GM19193 (cell line): ENCODE data around the gene DDX1.

Source experiments
- POLR2A ChIP-seq: IDR thresholded peaks from 4 replicates; pipeline ENCODE4 v1.6.1; 2011; ENCODE audit not compliant: insufficient read depth, insufficient read length; ENCODE audit errors: extremely low read depth

DDX1 gene

GRCh38 chr2:15596968-15597367 lies 5.3 kb downstream of the DDX1 start:
- TF ChIP-seq POLR2A = no peak

DNA sequence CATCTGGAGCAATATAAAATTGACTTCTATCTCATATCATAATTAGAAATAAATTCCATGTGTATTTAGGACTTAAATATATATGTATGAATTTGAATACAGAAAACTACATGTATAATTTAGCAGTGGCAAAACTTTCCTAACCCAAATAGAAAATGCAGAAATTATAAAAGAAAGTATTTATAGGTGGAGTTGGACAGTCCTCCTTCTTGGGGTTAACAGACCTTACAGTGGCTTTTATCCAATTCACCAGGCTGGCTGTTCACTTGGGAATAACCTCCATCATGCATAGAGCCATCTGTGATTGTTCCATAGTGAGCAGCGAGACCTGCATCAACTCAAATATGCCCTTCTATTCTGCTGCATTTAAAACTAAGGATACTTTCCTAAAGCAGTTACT lies 8.3 kb downstream of the DDX1 start:
- no peak for TF ChIP-seq POLR2A

DNA sequence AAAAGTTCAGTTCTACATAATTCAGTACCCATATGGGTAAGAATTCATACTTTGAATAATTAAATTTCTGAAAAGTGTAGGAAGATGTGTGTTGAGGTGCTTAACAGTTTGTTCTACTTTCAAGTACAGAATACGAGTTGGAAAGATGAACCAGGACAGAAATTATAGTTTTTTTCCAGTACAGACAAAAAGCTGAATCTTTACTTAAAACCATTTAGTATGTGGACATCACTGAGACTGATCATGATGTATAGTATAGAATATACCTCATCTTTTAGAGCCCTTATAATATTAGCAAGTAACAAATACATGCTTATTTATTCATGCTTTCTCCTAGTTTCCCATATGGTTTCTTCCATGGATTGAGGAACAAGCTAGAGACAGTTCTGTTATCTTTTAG lies 10.0 kb downstream of the DDX1 start:
- no peak for TF ChIP-seq POLR2A

- TF ChIP-seq POLR2A = no peak
These were observed 10.7 kb downstream of the DDX1 start for GRCh38 chr2:15602393-15602792.

GRCh38 chr2:15603044-15603765 lies 11.5 kb downstream of the DDX1 start:
- TF ChIP-seq POLR2A = no peak

- TF ChIP-seq POLR2A = no peak
These were observed 12.3 kb downstream of the DDX1 start for GRCh38 chr2:15603948-15604347.

GRCh38 chr2:15605721-15606120 lies 14.1 kb downstream of the DDX1 start:
- TF ChIP-seq POLR2A = no peak

DNA sequence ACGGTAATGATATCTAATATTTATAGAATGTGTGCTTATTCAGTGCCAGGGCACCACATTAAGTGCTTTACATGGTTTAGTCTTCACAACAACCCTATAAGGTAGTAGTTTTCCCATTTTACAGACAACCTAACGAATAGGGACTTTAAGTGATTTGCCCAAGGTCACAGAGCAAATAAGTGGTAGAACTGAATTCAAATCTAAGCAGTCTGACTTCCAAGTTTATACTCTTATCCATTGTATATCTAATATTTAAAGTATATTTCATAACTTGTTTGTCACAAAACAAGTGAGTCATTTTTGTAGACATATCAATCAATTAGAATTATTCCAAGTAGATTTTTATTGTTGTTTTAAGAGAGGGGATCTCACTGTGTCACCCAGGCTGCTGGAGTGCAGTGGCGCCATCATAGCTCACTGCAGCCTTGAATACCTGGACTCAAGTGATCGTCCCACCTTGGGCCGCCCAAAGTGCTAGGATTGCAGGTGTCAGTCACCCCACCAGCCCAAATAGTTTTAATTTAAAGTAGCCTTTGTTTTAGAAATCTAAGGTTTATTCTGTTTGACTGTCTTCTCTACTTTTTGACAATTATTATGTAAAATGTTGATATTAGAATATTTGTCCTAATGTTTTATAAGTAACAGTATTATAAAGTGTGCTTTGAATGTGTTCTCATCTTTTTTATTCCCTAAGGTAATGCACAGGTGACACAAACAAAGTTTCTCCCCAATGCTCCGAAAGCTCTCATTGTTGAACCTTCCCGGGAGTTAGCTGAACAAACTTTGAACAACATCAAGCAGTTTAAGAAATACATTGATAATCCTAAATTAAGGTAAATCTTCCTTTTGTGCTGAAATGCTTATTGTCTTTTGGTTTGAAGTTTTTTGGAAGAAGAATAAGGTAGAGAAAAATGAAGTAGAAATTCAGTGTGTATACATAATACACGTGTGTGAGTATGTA lies 15.1 kb downstream of the DDX1 start:
- TF ChIP-seq POLR2A = no peak

DNA sequence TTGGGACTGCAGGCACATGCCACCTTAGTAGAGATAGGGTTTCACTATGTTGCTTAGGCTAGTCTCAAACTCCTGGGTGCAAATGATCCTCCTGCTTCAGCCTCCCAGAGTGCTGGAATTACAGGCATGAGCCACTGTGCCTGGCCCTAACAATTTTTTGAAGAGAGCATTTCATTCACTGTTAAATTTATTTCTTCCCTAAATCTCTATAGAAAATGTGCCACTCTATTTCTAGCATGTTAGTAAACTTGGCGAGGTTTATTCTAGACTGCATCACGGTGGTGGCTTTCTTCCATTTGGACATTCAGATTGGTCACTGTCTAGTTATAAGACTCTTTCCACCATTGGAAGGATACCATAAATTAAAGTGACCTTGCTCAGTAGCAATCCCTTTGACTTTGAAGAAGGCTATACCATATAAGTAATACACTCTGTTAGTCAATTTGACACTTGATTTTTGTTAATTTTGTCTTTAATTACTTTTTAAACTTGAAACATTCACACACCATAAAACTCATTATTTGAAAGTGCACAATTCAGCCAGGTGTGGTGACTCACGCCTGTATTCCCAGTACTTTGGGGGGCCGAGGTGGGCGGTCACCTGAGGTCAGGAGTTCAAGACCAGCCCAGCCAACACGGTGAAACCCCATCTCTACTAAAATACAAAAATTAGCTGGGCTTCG lies 16.2 kb downstream of the DDX1 start:
- no peak for TF ChIP-seq POLR2A

- TF ChIP-seq POLR2A = no peak
These were observed 16.7 kb downstream of the DDX1 start for GRCh38 chr2:15608392-15608761.

GRCh38 chr2:15609341-15610042 lies 17.8 kb downstream of the DDX1 start:
- no peak for TF ChIP-seq POLR2A

DNA sequence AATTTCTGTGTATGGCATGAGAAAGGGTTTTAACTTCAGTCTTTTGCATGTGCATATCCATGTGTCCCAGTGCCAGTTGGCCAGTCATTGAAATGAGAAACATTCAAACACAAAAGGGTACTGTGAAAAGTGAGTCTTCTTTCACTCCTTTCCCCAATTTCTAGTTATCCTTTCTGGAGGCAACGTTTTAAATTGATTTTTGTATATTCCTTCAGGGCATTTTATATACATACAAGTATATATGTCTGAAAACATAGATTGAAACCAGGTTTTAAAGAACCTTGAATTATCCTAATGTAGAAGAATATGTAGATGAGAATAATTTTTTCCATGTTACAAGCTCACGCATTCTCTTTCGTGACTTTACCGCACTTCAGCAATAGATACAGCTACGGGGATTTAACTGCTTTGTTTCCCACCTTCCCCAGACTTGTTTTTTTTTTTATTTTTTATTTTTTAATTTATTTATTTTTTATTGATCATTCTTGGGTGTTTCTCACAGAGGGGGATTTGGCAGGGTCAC lies 18.8 kb downstream of the DDX1 start:
- no peak for TF ChIP-seq POLR2A

DNA sequence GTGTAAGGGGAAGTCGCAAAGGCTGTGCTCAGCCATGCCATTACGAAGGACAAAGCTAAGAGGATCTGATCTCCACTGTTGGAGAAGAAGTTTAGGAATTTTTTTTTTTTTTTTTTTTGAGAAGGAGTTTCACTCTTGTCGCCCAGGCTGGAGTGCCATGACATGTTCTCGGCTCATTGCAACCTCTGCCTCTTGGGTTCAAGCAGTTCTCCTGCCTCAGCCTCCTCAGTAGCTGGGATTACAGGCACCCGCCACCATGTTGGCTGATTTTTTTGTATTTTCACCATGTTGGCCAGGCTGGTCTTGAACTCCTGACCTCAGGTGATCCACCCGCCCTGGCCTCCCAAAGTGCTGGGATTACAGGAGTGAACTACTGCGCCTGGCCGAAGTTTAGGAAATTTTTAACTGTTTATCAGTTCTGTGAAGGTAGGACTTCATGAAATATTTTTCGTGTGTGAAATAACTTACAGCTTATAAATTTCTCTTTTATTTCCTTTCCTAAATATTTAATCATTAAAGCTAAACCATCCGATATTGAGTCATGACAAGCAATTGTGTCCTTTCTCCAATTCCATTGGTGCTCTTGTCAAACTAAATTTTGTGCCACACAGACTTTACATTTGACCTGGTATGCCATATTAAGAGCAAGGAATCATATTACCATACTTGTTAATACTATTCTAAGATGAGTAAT lies 22.2 kb downstream of the DDX1 start:
- TF ChIP-seq POLR2A = no peak
